CD14-positive monocyte (primary cell): Measurements from ENCODE around the gene LYRM2. TPM values are rescaled to one million over a fixed set of nuclear protein-coding genes. Genes with fewer than 3 reads are reported as not detected.

Source experiments
- DNase-seq, 3 donors: peaks; one replicate each; pipeline ENCODE4 v3.0.0-alpha.2; 2011 to 2022
- H2AFZ ChIP-seq: 2 replicates; pipeline ENCODE4 v1.6.0; 2012; ENCODE audit warnings: mild to moderate bottlenecking, low read depth, low read length, inconsistent platforms; ENCODE audit not compliant: insufficient read depth, poor library complexity, severe bottlenecking
- H3K27ac ChIP-seq, 2 donors: 1 replicate in 1 of 2; 2 replicates in 1 of 2; pipeline ENCODE4 v1.5.1; 2012 to 2013; ENCODE audit warnings: low read length in 2 of 2, control low read depth in 1 of 2, inconsistent platforms in 1 of 2, low read depth in 1 of 2, mild to moderate bottlenecking in 1 of 2
- H3K27me3 ChIP-seq, 2 donors: one replicate each; pipeline versions ENCODE4 v1.6.0 to v1.6.1; 2011 to 2013; ENCODE audit warnings: low read length in 2 of 2; ENCODE audit not compliant: control insufficient read depth in 2 of 2, insufficient read depth in 2 of 2
- H3K36me3 ChIP-seq, 2 donors: replicated peaks in 1 of 2; 1 replicate in 1 of 2; 2 replicates in 1 of 2; pipeline versions ENCODE4 v1.5.1 to v1.6.1; 2012 to 2013; ENCODE audit warnings: low read length in 2 of 2, control low read depth in 1 of 2, inconsistent platforms in 1 of 2, mild to moderate bottlenecking in 1 of 2; ENCODE audit not compliant: insufficient read depth in 2 of 2, control insufficient read depth in 1 of 2
- H3K4me1 ChIP-seq, 2 donors: 1 replicate in 1 of 2; 2 replicates in 1 of 2; pipeline versions ENCODE4 v1.5.1 to v1.6.1; 2012 to 2013; ENCODE audit warnings: low read length in 2 of 2, control low read depth in 1 of 2, inconsistent platforms in 1 of 2, mild to moderate bottlenecking in 1 of 2, moderate library complexity in 1 of 2; ENCODE audit not compliant: insufficient read depth in 2 of 2, control insufficient read depth in 1 of 2
- H3K4me2 ChIP-seq: replicated peaks from 2 replicates; pipeline ENCODE3; 2012; ENCODE audit warnings: low read length, moderate library complexity, mild to moderate bottlenecking; ENCODE audit not compliant: poor library complexity, severe bottlenecking; ENCODE audit errors: extremely low read depth
- H3K4me3 ChIP-seq, 3 experiments: fragments of 200-600 bp in 1 of 3; sonication (generic) in 1 of 3; replicated peaks in 1 of 3; 1 replicate in 2 of 3; 2 replicates in 1 of 3; pipeline ENCODE4 v1.5.1; 2011 to 2013; ENCODE audit warnings: low read length in 3 of 3, mild to moderate bottlenecking in 3 of 3, control low read depth in 2 of 3, low read depth in 2 of 3, inconsistent platforms in 1 of 3, moderate library complexity in 1 of 3
- H3K79me2 ChIP-seq: 2 replicates; pipeline ENCODE4 v1.6.0; 2012; ENCODE audit warnings: mild to moderate bottlenecking, control low read depth, inconsistent platforms, low read length, moderate library complexity; ENCODE audit not compliant: insufficient read depth
- H3K9ac ChIP-seq: 2 replicates; pipeline ENCODE4 v1.6.0; 2017; ENCODE audit warnings: low read length, mild to moderate bottlenecking; ENCODE audit not compliant: insufficient read depth, poor library complexity, severe bottlenecking
- H3K9me3 ChIP-seq, 2 donors: replicated peaks in 1 of 2; 1 replicate in 1 of 2; 2 replicates in 1 of 2; pipeline versions ENCODE4 v1.5.1 to v1.6.1; 2012 to 2013; ENCODE audit warnings: low read length in 2 of 2, control low read depth in 1 of 2; ENCODE audit not compliant: control insufficient read depth in 1 of 2, insufficient read depth in 1 of 2
- H4K20me1 ChIP-seq: 2 replicates; pipeline ENCODE4 v1.6.0; 2012; ENCODE audit warnings: mild to moderate bottlenecking, low read length, control low read depth, moderate library complexity; ENCODE audit not compliant: insufficient read depth
- H3K27ac Mint-ChIP-seq, 7 donors: one replicate each; pipeline ENCODE4 v1.8.0; 2020; ENCODE audit warnings: mild to moderate bottlenecking in 7 of 7, mixed read lengths in 7 of 7, moderate library complexity in 6 of 7, inconsistent platforms in 2 of 7
- H3K27me3 Mint-ChIP-seq, 3 donors: one replicate each; pipeline ENCODE4 v1.8.0; 2021 to 2022; ENCODE audit warnings: low read depth in 3 of 3, mild to moderate bottlenecking in 3 of 3, mixed read lengths in 3 of 3, moderate library complexity in 3 of 3, inconsistent platforms in 1 of 3
- H3K36me3 Mint-ChIP-seq, 2 donors: one replicate each; pipeline ENCODE4 v1.8.0; 2020; ENCODE audit warnings: mixed read lengths in 2 of 2, inconsistent platforms in 1 of 2, mild to moderate bottlenecking in 1 of 2
- H3K4me1 Mint-ChIP-seq: one replicate; pipeline ENCODE4 v1.8.0; 2020; ENCODE audit warnings: mild to moderate bottlenecking, mixed read lengths
- H3K4me3 Mint-ChIP-seq, 2 donors: one replicate each; pipeline ENCODE4 v1.8.0; 2020; ENCODE audit warnings: mild to moderate bottlenecking in 2 of 2, mixed read lengths in 2 of 2, moderate library complexity in 1 of 2
- H3K9me3 Mint-ChIP-seq, 7 donors: one replicate each; pipeline ENCODE4 v1.8.0; 2020 to 2022; ENCODE audit warnings: mixed read lengths in 7 of 7, mild to moderate bottlenecking in 6 of 7, moderate library complexity in 6 of 7, inconsistent platforms in 2 of 7
- WGBS: methylation state at CpG from one replicate; pipeline ENCODE4 v1.1.5; 2013; ENCODE audit warnings: missing lambda C conversion rate; ENCODE audit not compliant: insufficient coverage; 5-methylcytosine and 5-hydroxymethylcytosine counted together
- intact Hi-C, 2 donors: fragments of 100-400 bp; cut with micrococcal nuclease; formaldehyde crosslinking; loops; one replicate each; pipeline versions ENCODE4 v1.15.0 to v1.15.1; 2023
- polyA plus RNA-seq, 3 donors: library from polyadenylated mRNA; depleted of rRNA in 1 of 3; unstranded in 2 of 3; stranded (reverse) in 1 of 3; fragments of 300-500 nt in 2 of 3; fragments of >200 nt in 1 of 3; fragmentation: Illumina TruSeq in 2 of 3; gene quantifications; 1 replicate in 2 of 3; 2 replicates in 1 of 3; pipeline ENCODE4 v1.2.3, GENCODE V29; 2012 to 2021
- TF ChIP-seq, protein P1 (sequence below): fragments of 200-600 bp; IDR thresholded peaks from one replicate; pipeline ENCODE4 v1.8.0; 2022; ENCODE audit warnings: antibody characterized with exemption, mild to moderate bottlenecking

LYRM2 gene
- polyA plus RNA-seq, 3 donors = 13.2 to 64.0 (median 58.1) TPM

DNA sequence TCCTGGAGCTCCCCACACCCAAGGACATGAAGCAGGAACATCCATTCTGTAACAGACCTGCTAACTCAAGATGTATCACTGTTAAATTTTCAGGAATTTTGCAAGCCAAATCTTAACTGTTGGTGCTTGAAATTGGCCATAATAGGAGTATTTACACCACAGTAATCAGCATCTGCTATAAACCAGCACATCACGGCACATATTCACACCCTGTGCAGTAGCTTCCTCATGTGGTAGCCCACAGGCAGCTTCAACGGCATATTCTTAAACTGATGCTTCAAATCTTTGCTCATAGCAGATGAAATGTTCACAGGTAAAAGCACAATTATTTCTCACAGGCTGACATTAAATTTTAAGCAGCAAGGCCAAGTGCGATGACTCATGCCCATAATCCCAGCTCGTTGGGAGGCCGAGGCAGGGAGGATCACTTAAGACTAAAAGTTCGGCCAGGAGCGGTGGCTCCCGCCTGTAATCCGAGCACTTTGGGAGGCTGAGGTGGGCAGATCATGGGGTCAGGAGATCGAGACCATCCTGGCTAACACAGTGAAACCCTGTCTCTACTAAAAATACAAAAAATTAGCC, 43.5 kb upstream of the LYRM2 start:
- Histone ChIP-seq H3K9me3 (no peaks in the 10 kb centered on the region), H3K4me1 (no peaks in the 10 kb centered on the region), H3K4me3 (no peak overlapping the region), H3K4me2 (no peak overlapping the region), H3K27ac (no peak overlapping the region), H4K20me1 (no peaks in the 10 kb centered on the region), H3K27me3 (no peaks in the 10 kb centered on the region), H3K79me2 (no peaks in the 10 kb centered on the region), H3K9ac (no peak overlapping the region), H2AFZ (no peak overlapping the region), H3K36me3 (peaks cover 67 to 94% of the 10 kb centered on the region in 2 donors)
- Mint-ChIP-seq H3K27ac (no peak overlapping the region), H3K36me3 (peaks cover 80 to 82% of the 10 kb centered on the region in 2 donors), H3K4me3 (no peak overlapping the region), H3K27me3 (no peaks in the 10 kb centered on the region), H3K4me1 (no peaks in the 10 kb centered on the region), H3K9me3 (no peaks in the 10 kb centered on the region)
- no peak for DNase-seq
- TF ChIP-seq, protein P1, sequence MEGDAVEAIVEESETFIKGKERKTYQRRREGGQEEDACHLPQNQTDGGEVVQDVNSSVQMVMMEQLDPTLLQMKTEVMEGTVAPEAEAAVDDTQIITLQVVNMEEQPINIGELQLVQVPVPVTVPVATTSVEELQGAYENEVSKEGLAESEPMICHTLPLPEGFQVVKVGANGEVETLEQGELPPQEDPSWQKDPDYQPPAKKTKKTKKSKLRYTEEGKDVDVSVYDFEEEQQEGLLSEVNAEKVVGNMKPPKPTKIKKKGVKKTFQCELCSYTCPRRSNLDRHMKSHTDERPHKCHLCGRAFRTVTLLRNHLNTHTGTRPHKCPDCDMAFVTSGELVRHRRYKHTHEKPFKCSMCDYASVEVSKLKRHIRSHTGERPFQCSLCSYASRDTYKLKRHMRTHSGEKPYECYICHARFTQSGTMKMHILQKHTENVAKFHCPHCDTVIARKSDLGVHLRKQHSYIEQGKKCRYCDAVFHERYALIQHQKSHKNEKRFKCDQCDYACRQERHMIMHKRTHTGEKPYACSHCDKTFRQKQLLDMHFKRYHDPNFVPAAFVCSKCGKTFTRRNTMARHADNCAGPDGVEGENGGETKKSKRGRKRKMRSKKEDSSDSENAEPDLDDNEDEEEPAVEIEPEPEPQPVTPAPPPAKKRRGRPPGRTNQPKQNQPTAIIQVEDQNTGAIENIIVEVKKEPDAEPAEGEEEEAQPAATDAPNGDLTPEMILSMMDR = no peak
- intact Hi-C loops = no loop called here
- 91% methylated on average over 6 of the region's 10 CpGs for WGBS

DNA sequence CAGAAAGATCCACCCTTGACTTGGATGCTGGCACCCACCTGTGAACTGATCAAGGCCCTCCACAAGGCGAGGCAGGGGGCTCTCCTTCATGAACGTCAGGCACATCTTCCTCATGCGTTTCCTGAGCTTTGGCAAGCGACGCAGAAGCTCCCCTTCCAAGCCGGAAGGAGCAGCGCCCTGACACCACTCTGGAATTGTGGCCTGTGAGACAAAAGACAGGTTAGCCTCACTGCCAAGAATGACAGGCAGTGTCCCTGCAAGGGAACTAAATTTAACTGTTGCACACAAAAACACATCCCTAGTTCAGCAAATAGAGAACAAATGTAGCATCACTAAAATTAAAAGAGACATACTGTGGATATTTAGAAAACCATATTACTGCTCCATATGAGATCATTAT, 42.0 kb upstream of the LYRM2 start:
- Histone ChIP-seq H4K20me1 (no peaks in the 10 kb centered on the region), H3K27me3 (no peaks in the 10 kb centered on the region), H3K36me3 (peaks cover 68 to 95% of the 10 kb centered on the region in 2 donors), H3K9ac (no peak overlapping the region), H3K4me2 (no peak overlapping the region), H2AFZ (no peak overlapping the region), H3K79me2 (no peaks in the 10 kb centered on the region), H3K27ac (no peak overlapping the region), H3K4me3 (no peak overlapping the region), H3K4me1 (no peaks in the 10 kb centered on the region), H3K9me3 (no peaks in the 10 kb centered on the region)
- H3K9me3 Mint-ChIP-seq = no peaks in the 10 kb centered on the region
- H3K27ac Mint-ChIP-seq = no peak overlapping the region
- no peaks in the 10 kb centered on the region for H3K4me1 Mint-ChIP-seq
- 80% methylated on average over 7 of the region's 7 CpGs for WGBS
- intact Hi-C loops = no loop called here
- H3K27me3 Mint-ChIP-seq = no peaks in the 10 kb centered on the region
- peaks cover 81 to 82% of the 10 kb centered on the region in 2 donors for H3K36me3 Mint-ChIP-seq
- no peak overlapping the region for H3K4me3 Mint-ChIP-seq
- TF ChIP-seq, protein P1 = no peak
- DNase-seq = no peak
